HG03342 (cell line): Measurements from ENCODE around the gene BIN1.

Source experiments
- ATAC-seq: cut with Tn5 transposase; IDR thresholded peaks from one replicate; pipeline ENCODE4 v1.9.1; 2021; ENCODE audit warnings: mild to moderate bottlenecking, moderate library complexity; ENCODE audit not compliant: unreplicated experiment

BIN1 gene

GRCh38 chr2:127063701-127064590 lies 43.0 kb downstream of the BIN1 start:
- no peak for ATAC-seq

- no peak for ATAC-seq
These were observed 45.3 kb downstream of the BIN1 start for GRCh38 chr2:127061375-127062273.

- ATAC-seq = no peak
These were observed 46.5 kb downstream of the BIN1 start for GRCh38 chr2:127060264-127060945.

- no peak for ATAC-seq
These were observed 47.4 kb downstream of the BIN1 start for GRCh38 chr2:127059559-127059958.

GRCh38 chr2:127058954-127059252 lies 48.1 kb downstream of the BIN1 start:
- no peak for ATAC-seq

GRCh38 chr2:127058246-127058953 lies 48.6 kb downstream of the BIN1 start:
- no peak for ATAC-seq

GRCh38 chr2:127057371-127058245 lies 49.3 kb downstream of the BIN1 start:
- ATAC-seq = no peak

- no peak for ATAC-seq
These were observed 50.2 kb downstream of the BIN1 start for GRCh38 chr2:127056631-127057370.

GRCh38 chr2:127056086-127056485 lies 50.9 kb downstream of the BIN1 start:
- ATAC-seq = no peak

GRCh38 chr2:127055786-127056076 lies 51.2 kb downstream of the BIN1 start:
- ATAC-seq = no peak

- ATAC-seq = no peak
These were observed 51.8 kb downstream of the BIN1 start for GRCh38 chr2:127054996-127055785.

GRCh38 chr2:127054604-127054930 lies 52.4 kb downstream of the BIN1 start:
- ATAC-seq = no peak

- ATAC-seq = no peak
These were observed 53.0 kb downstream of the BIN1 start for GRCh38 chr2:127053731-127054603.

- no peak for ATAC-seq
These were observed 53.9 kb downstream of the BIN1 start for GRCh38 chr2:127052771-127053691.

- ATAC-seq = no peak
These were observed 54.7 kb downstream of the BIN1 start for GRCh38 chr2:127052057-127052770.
